ENCODE results near the gene CNBP.

Gene CNBP

DNA sequence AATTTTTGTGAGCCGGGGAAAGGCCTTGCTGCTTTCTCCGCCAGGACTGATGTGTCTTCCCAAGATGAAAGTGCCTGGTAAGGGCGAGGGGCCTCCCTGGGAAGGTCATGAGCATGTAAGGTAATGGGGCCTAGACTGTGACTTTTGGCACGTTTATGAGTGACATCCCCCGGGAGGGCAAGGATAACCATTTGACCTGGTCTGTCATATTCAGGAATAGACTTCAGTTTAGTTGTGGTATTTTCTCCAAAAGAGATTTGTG lies 631 bp upstream of the CNBP start:
- TF ChIP-seq, protein P1, sequence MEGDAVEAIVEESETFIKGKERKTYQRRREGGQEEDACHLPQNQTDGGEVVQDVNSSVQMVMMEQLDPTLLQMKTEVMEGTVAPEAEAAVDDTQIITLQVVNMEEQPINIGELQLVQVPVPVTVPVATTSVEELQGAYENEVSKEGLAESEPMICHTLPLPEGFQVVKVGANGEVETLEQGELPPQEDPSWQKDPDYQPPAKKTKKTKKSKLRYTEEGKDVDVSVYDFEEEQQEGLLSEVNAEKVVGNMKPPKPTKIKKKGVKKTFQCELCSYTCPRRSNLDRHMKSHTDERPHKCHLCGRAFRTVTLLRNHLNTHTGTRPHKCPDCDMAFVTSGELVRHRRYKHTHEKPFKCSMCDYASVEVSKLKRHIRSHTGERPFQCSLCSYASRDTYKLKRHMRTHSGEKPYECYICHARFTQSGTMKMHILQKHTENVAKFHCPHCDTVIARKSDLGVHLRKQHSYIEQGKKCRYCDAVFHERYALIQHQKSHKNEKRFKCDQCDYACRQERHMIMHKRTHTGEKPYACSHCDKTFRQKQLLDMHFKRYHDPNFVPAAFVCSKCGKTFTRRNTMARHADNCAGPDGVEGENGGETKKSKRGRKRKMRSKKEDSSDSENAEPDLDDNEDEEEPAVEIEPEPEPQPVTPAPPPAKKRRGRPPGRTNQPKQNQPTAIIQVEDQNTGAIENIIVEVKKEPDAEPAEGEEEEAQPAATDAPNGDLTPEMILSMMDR (IDR thresholded peaks at IDR 0.05; ENCODE audit: low read depth, low read length) = no peak
- peak overlapping the region; percentile 68 to 100 for H3K4me3 ChIP-seq (replicated peaks in 1 of 2; ENCODE audit: low read depth in 2 of 2, low read length in 2 of 2)
- DNase-seq (ENCODE audit: low read depth in 2 of 2) = peak; percentile 38 to 50

DNA sequence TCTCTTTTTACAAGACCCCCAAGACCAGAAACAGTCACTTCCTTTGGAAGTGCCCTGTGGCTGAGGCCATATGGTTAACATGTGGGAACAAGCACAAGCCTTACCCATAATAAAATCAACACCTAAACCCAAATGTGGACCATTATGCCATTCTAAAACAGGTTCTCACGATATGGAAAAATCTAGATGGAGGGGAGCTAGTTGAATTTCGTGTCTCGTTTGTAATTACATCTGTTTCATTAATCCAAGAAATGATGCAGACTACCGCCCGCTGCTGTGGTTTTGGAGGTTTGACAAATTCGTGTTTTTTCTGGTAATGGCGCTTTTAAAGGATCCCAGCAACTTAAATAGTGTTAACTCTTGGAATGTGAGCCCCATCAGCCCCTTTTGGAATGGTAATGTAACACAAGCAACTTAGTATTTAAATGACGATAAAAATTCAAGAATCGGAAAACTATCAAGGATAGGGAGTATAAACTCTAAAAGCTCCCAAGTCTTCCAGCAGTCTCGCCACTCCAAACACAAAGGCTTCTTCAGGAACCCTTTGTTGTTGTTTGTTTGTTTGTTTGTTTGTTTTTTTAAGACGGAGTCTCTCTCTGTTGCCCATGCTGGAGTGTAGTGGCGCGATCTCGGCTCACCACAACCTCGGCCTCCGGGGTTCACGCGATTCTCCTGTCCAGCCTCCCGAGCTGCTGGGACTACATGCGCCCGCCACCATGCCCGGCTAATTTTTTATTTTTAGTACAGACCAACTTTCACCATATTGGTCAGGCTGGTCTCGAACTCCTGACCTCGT lies 1.1 kb downstream of the CNBP start:
- H3K4me3 ChIP-seq (replicated peaks in 1 of 2; ENCODE audit: low read depth in 2 of 2, low read length in 2 of 2) = peak overlapping the region; percentile 95 to 100
- TF ChIP-seq, protein P1 (IDR thresholded peaks at IDR 0.05; ENCODE audit: low read depth, low read length) = no peak
- peak; percentile 26 to 51 for DNase-seq (ENCODE audit: low read depth in 2 of 2)

DNA sequence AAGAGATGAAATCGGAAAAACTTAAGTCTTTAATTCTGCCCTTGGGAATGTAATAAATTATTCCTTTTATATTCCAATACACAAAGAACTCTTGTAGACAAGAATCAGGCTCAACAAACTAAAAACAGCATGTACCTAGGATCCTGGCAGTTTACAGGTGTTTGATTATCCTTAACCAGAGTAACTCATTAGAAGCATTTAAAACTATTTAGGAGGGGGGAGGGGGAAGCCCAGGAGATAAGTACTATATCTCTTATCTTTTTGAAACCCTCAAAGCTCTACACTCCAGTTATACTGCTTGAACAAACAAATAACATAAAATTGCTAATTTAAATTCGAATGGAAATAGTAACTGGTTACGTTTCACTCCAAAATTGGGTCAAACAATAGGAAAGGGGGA lies 1.9 kb downstream of the CNBP start:
- H3K4me3 ChIP-seq (replicated peaks in 1 of 2; ENCODE audit: low read depth in 2 of 2, low read length in 2 of 2) = peak overlapping the region; percentile 95 to 100
- no peak for DNase-seq (ENCODE audit: low read depth in 2 of 2)
- TF ChIP-seq, protein P1 (IDR thresholded peaks at IDR 0.05; ENCODE audit: low read depth, low read length) = no peak

DNA sequence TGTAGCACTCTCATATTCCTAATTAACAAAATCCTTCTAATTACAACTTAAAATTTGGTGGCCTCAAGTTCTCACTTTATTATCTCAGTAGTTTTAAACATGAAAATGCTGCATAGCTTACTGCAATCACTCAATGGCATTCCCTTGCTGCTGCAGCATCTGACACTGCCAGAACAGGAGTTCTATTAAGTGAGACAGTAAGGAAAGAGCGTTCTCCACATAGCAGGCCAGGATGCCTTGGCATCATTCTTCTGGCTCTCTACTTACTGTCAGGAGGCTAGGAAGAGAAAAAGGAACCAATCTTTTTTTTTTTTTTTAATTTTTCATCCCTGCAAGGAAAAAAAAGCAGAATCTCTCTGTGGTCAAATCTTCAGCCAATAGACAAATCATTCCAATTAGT lies 3.2 kb downstream of the CNBP start:
- DNase-seq (ENCODE audit: low read depth in 2 of 2) = peak in 1 of 2 donors; percentile 22
- H3K4me3 ChIP-seq (replicated peaks in 1 of 2; ENCODE audit: low read depth in 2 of 2, low read length in 2 of 2) = no peak overlapping the region
- TF ChIP-seq, protein P1 (IDR thresholded peaks at IDR 0.05; ENCODE audit: low read depth, low read length) = no peak

DNA sequence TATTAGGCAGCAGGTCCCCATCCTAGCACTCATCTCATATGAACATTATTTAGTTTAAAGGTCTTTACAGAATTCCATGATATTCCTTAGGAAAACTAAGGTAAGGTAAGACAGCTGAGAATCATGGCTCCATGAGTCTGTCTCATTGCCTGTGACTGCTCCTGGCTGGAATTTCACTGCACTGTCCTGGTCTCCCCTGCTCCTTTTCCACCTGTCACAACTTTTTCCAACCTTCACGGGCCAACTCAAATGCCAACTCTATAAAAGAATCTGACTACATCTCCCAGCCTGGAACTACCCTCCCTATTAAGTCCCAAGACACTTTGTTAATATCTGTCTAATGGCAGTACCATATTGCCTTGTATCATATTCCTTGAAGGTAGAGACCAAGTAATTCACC lies 7.6 kb downstream of the CNBP start:
- TF ChIP-seq, protein P1 (IDR thresholded peaks at IDR 0.05; ENCODE audit: low read depth, low read length) = no peak
- no peak overlapping the region for H3K4me3 ChIP-seq (replicated peaks in 1 of 2; ENCODE audit: low read depth in 2 of 2, low read length in 2 of 2)
- DNase-seq (ENCODE audit: low read depth in 2 of 2) = no peak

DNA sequence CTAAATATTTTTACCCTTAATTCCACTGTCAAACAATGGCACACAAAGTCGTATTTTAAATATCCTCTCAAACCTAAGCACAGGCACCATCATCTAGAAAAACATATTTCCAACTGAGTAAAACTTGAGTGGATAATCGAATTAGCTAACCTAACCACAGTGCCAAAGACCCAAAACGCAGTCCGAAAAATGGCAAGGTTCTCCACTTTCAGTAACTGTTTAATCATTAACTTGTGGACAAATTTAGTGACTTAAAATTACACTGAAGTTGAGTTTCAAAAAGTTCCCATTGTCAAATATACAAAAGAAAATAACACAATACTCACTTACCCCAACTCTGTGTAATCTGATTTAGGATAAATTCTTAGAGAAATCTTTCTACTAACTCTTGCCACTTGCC lies 10.0 kb downstream of the CNBP start:
- no peak overlapping the region for H3K4me3 ChIP-seq (replicated peaks in 1 of 2; ENCODE audit: low read depth in 2 of 2, low read length in 2 of 2)
- DNase-seq (ENCODE audit: low read depth in 2 of 2) = no peak
- TF ChIP-seq, protein P1 (IDR thresholded peaks at IDR 0.05; ENCODE audit: low read depth, low read length) = no peak

DNA sequence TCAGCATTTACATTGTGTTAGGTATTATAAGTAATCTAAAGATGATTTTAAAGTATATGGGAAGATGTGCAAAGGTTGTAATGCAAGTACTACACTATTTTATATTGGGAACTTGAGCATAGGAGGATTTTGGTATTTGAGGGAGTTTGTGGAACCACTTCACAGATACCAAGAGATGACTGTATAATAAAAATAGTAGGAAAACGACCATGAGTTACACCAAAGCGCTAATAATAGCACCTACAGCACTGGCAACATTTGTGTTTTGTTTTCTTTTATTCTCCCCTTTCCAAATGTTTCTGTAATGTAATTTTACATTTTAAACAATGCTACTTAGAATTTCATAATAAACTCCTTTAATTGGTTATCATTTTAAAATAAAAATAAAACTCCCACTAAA lies 10.5 kb downstream of the CNBP start:
- DNase-seq (ENCODE audit: low read depth in 2 of 2) = no peak
- H3K4me3 ChIP-seq (replicated peaks in 1 of 2; ENCODE audit: low read depth in 2 of 2, low read length in 2 of 2) = no peak overlapping the region
- TF ChIP-seq, protein P1 (IDR thresholded peaks at IDR 0.05; ENCODE audit: low read depth, low read length) = no peak

All from cardiac fibroblast (primary cell).